Sigmoid colon (tissue), 7 donors: ENCODE measurements around the gene TP73. TPM values are rescaled to one million over a fixed set of nuclear protein-coding genes. Genes with fewer than 3 reads are reported as not detected.

Source experiments
- DNase-seq: peaks from one replicate; pipeline ENCODE4 v3.0.0-alpha.2; 2019
- H3K27ac ChIP-seq, 4 donors: fragments of 200-600 bp; sonication (generic); one replicate each; pipeline ENCODE4 v1.5.1; 2016 to 2019; ENCODE audit warnings: mild to moderate bottlenecking in 1 of 4
- H3K27me3 ChIP-seq, 3 donors: fragments of 200-600 bp; sonication (generic); one replicate each; pipeline ENCODE4 v1.5.1; 2019; ENCODE audit warnings: mild to moderate bottlenecking in 1 of 3
- H3K36me3 ChIP-seq, 4 donors: fragments of 200-600 bp; sonication (generic); one replicate each; pipeline ENCODE4 v1.5.1; 2016 to 2019
- H3K4me1 ChIP-seq, 4 donors: fragments of 200-600 bp; sonication (generic); one replicate each; pipeline ENCODE4 v1.5.1; 2017 to 2019
- H3K4me3 ChIP-seq, 4 donors: fragments of 200-600 bp; sonication (generic); one replicate each; pipeline ENCODE4 v1.5.1; 2017 to 2019; ENCODE audit warnings: mild to moderate bottlenecking in 2 of 4, moderate library complexity in 1 of 4
- H3K9me3 ChIP-seq, 4 donors: fragments of 200-600 bp in 3 of 4; sonication (generic) in 3 of 4; one replicate each; pipeline versions ENCODE4 v1.5.1 to v1.6.1; 2013 to 2019
- CTCF ChIP-seq, 4 experiments: fragments of 450-650 bp in 3 of 4; fragments of 200-600 bp in 1 of 4; IDR thresholded peaks; one replicate each; pipeline ENCODE4 v1.5.1; 2016 to 2019; ENCODE audit warnings: antibody characterized with exemption in 4 of 4, mild to moderate bottlenecking in 3 of 4, moderate library complexity in 2 of 4
- EP300 ChIP-seq, 4 donors: sonication (generic); formaldehyde crosslinking; IDR thresholded peaks; one replicate each; pipeline ENCODE4 v1.6.1; 2017; ENCODE audit warnings: antibody characterized with exemption in 4 of 4
- POLR2A ChIP-seq, 2 donors: fragments of 450-650 bp; IDR thresholded peaks; one replicate each; pipeline ENCODE4 v1.6.1; 2016; ENCODE audit warnings: antibody characterized with exemption in 2 of 2, mild to moderate bottlenecking in 2 of 2, moderate library complexity in 2 of 2
- POLR2AphosphoS5 ChIP-seq, 4 donors: sonication (generic); formaldehyde crosslinking; IDR thresholded peaks; one replicate each; pipeline ENCODE4 v1.6.1; 2017; ENCODE audit warnings: antibody characterized with exemption in 4 of 4
- WGBS, 2 donors: extraction: QIAGEN DNeasy Blood & Tissue Kit; methylation state at CpG; one replicate each; pipeline ENCODE4 v1.1.7; 2013; 5-methylcytosine and 5-hydroxymethylcytosine counted together
- intact Hi-C: fragments of 100-400 bp; cut with DNase I; formaldehyde crosslinking; loops from one replicate; pipeline ENCODE4 v1.15.1; 2023
- polyA plus RNA-seq, 3 donors: library from polyadenylated mRNA; stranded (reverse); fragments of 200-250 nt; gene quantifications; one replicate each; pipeline ENCODE4 v1.2.3, GENCODE V29; 2013
- total RNA-seq, 4 donors: library from RNA; depleted of rRNA; stranded (reverse); fragments of >200 nt; gene quantifications; one replicate each; pipeline ENCODE4 v1.1.0, GENCODE V29; 2016
- donor health status: healthy with polysubstance abuse.
- donor health status: Bipolar disorder and iron deficiency.
- donor health status: healthy.

TP73 gene
- total and polyA plus RNA-seq, 7 donors, result 0.22 to 0.69 TPM; not detected in 5

- Histone ChIP-seq H3K27ac (no peak overlapping the region), H3K9me3 (no peaks in the 10 kb centered on the region), H3K27me3 (peaks cover 7 to 16% (median 9%) of the 10 kb centered on the region in 3 donors), H3K36me3 (peaks cover 0 to 73% (median 27%) of the 10 kb centered on the region in 4 donors), H3K4me3 (no peak overlapping the region), H3K4me1 (peaks cover 0 to 8% (median 1%) of the 10 kb centered on the region in 4 donors)
- DNase-seq, result no peak
- WGBS, 2 donors, result 90% methylated on average over 14 of the region's 14 CpGs
- intact Hi-C loops, result no loop called here
- TF ChIP-seq POLR2AphosphoS5 (IDR thresholded peaks at IDR 0.05), result no peak
- TF ChIP-seq CTCF (IDR thresholded peaks at IDR 0.05), result no peak
- TF ChIP-seq EP300 (IDR thresholded peaks at IDR 0.05), result no peak
- no peak for TF ChIP-seq POLR2A (IDR thresholded peaks at IDR 0.05)
Measured at GRCh38 chr1:3736708-3737107, 84.4 kb downstream of the TP73 start.

- H3K4me3 ChIP-seq, result no peak overlapping the region
- intact Hi-C loops, result no loop called here
- no peak overlapping the region for H3K27ac ChIP-seq
- TF ChIP-seq EP300 (IDR thresholded peaks at IDR 0.05) (no peak), POLR2A (IDR thresholded peaks at IDR 0.05) (no peak), POLR2AphosphoS5 (IDR thresholded peaks at IDR 0.05) (no peak), CTCF (IDR thresholded peaks at IDR 0.05) (no peak)
- WGBS, 2 donors, result 95 to 96% methylated on average over 12 of the region's 12 CpGs
- no peaks in the 10 kb centered on the region for H3K4me1 ChIP-seq
- no peaks in the 10 kb centered on the region for H3K9me3 ChIP-seq
- H3K27me3 ChIP-seq, result no peaks in the 10 kb centered on the region
- peaks cover 0 to 90% (median 35%) of the 10 kb centered on the region in 4 donors for H3K36me3 ChIP-seq
- DNase-seq, result no peak
Measured at GRCh38 chr1:3738943-3739342, 86.6 kb downstream of the TP73 start.

GRCh38 chr1:3740042-3740441 lies 87.7 kb downstream of the TP73 start:
- peaks cover 0 to 91% (median 35%) of the 10 kb centered on the region in 4 donors for H3K36me3 ChIP-seq
- DNase-seq, result no peak
- H3K27me3 ChIP-seq, result no peaks in the 10 kb centered on the region
- H3K4me1 ChIP-seq, result peaks cover 0 to 7% (median 2%) of the 10 kb centered on the region in 4 donors
- no peaks in the 10 kb centered on the region for H3K9me3 ChIP-seq
- TF ChIP-seq POLR2A (IDR thresholded peaks at IDR 0.05) (no peak), CTCF (IDR thresholded peaks at IDR 0.05) (no peak), EP300 (IDR thresholded peaks at IDR 0.05) (no peak), POLR2AphosphoS5 (IDR thresholded peaks at IDR 0.05) (no peak)
- no peak overlapping the region for H3K27ac ChIP-seq
- no peak overlapping the region for H3K4me3 ChIP-seq
- intact Hi-C loops, result no loop called here
- WGBS, 2 donors, result 89% methylated on average over 9 of the region's 9 CpGs

GRCh38 chr1:3740752-3741151 lies 88.4 kb downstream of the TP73 start:
- H3K27me3 ChIP-seq, result no peaks in the 10 kb centered on the region
- TF ChIP-seq CTCF (IDR thresholded peaks at IDR 0.05) (no peak), EP300 (IDR thresholded peaks at IDR 0.05) (no peak), POLR2AphosphoS5 (IDR thresholded peaks at IDR 0.05) (no peak), POLR2A (IDR thresholded peaks at IDR 0.05) (no peak)
- no peak overlapping the region for H3K27ac ChIP-seq
- H3K4me3 ChIP-seq, result no peak overlapping the region
- DNase-seq, result no peak
- intact Hi-C loops, result no loop called here
- WGBS, 2 donors, result 95 to 97% methylated on average over 13 of the region's 13 CpGs
- no peaks in the 10 kb centered on the region for H3K9me3 ChIP-seq
- peaks cover 0 to 86% (median 35%) of the 10 kb centered on the region in 4 donors for H3K36me3 ChIP-seq
- peaks cover 0 to 14% (median 6%) of the 10 kb centered on the region in 4 donors for H3K4me1 ChIP-seq
